B cell (primary cell): ENCODE results near the gene DNAJC7. TPM values are rescaled to one million over a fixed set of nuclear protein-coding genes. Genes with fewer than 3 reads are reported as not detected.
A peak's percentile ranks its signal among the peaks of the same experiment; 100 is the strongest.

Experiments used
- ATAC-seq: fragments of 200-7000 bp; cut with Tn5 transposase; one replicate; pipeline ENCODE4 v1.10.0; 2021; ENCODE audit warnings: low read depth, mild to moderate bottlenecking, moderate number of reproducible peaks, moderate library complexity
- CTCF ChIA-PET: fragments of 350-600 bp; sonication (Branson Sonifier 250); formaldehyde crosslinking; loops from one replicate; lab custom pipeline; 2021; ENCODE audit warnings: antibody characterized with exemption, inconsistent platforms; lab: Charles Lee
- POLR2A ChIA-PET: fragments of 350-600 bp; sonication (Branson Sonifier 250); formaldehyde crosslinking; loops from one replicate; lab custom pipeline; 2021; ENCODE audit warnings: antibody characterized with exemption; lab: Charles Lee
- DNase-seq: peaks from one replicate; pipeline ENCODE4 v3.0.0; 2013
- H2AFZ ChIP-seq: 2 replicates; pipeline ENCODE4 v1.6.1; 2012; ENCODE audit warnings: mild to moderate bottlenecking, low read depth, low read length; ENCODE audit not compliant: insufficient read depth, poor library complexity, severe bottlenecking
- H3K27ac ChIP-seq, 2 donors: 1 replicate in 1 of 2; 2 replicates in 1 of 2; pipeline ENCODE4 v1.5.1; 2012 to 2013; ENCODE audit warnings: low read length in 2 of 2, mild to moderate bottlenecking in 2 of 2, moderate library complexity in 1 of 2
- H3K27me3 ChIP-seq, 4 experiments: fragments of 200-600 bp in 1 of 4; sonication (generic) in 1 of 4; replicated peaks in 1 of 4; 1 replicate in 2 of 4; 2 replicates in 2 of 4; pipeline versions ENCODE4 v1.6.1 to v1.7.0; 2013 to 2016; ENCODE audit warnings: low read length in 3 of 4, mild to moderate bottlenecking in 2 of 4, mixed read lengths in 1 of 4, moderate library complexity in 1 of 4; ENCODE audit not compliant: insufficient read depth in 4 of 4, control insufficient read depth in 3 of 4; ENCODE audit errors: control extremely low read depth in 1 of 4
- H3K36me3 ChIP-seq, 2 experiments: replicated peaks in 1 of 2; 1 replicate in 1 of 2; 2 replicates in 1 of 2; pipeline versions ENCODE4 v1.6.1 to v1.7.1; 2013; ENCODE audit warnings: low read length in 1 of 2; ENCODE audit not compliant: insufficient read depth in 2 of 2, control insufficient read depth in 1 of 2; ENCODE audit errors: control extremely low read depth in 1 of 2, extremely low read depth in 1 of 2
- H3K4me1 ChIP-seq, 2 donors: fragments of 200-600 bp in 1 of 2; sonication (generic) in 1 of 2; 1 replicate in 1 of 2; 2 replicates in 1 of 2; pipeline versions ENCODE4 v1.5.1 to v1.6.1; 2013 to 2017; ENCODE audit warnings: low read length in 2 of 2; ENCODE audit not compliant: control insufficient read depth in 2 of 2, insufficient read depth in 2 of 2
- H3K4me2 ChIP-seq: replicated peaks from 2 replicates; pipeline ENCODE3; 2012; ENCODE audit warnings: mild to moderate bottlenecking, low read depth, low read length; ENCODE audit not compliant: poor library complexity, severe bottlenecking
- H3K4me3 ChIP-seq, 5 experiments: fragments of 200-600 bp in 1 of 5; sonication (generic) in 1 of 5; 1 replicate in 3 of 5; 2 replicates in 2 of 5; pipeline versions ENCODE4 v1.5.1 to v1.7.0; 2011 to 2016; ENCODE audit warnings: low read length in 4 of 5, mild to moderate bottlenecking in 4 of 5, low read depth in 2 of 5, control low read depth in 1 of 5, moderate library complexity in 1 of 5; ENCODE audit not compliant: insufficient read depth in 1 of 5; ENCODE audit errors: control extremely low read depth in 1 of 5, extremely low read depth in 1 of 5
- H3K79me2 ChIP-seq: fragments of 200-600 bp; sonication (generic); one replicate; pipeline ENCODE4 v1.6.0; 2016; ENCODE audit warnings: low read length; ENCODE audit not compliant: control insufficient read depth, insufficient read depth
- H3K9ac ChIP-seq: fragments of 200-600 bp; sonication (generic); 2 replicates; pipeline ENCODE4 v1.6.1; 2017; ENCODE audit warnings: mild to moderate bottlenecking, low read length, moderate library complexity
- H3K9me3 ChIP-seq, 3 donors: one replicate each; pipeline versions ENCODE4 v1.6.1 to v1.7.1; 2013; ENCODE audit warnings: low read length in 2 of 3; ENCODE audit not compliant: control insufficient read depth in 2 of 3, insufficient read depth in 1 of 3; ENCODE audit errors: control extremely low read depth in 1 of 3
- H4K20me1 ChIP-seq: 2 replicates; pipeline ENCODE4 v1.6.0; 2012; ENCODE audit warnings: mild to moderate bottlenecking, low read length; ENCODE audit not compliant: insufficient read depth, control insufficient read depth, poor library complexity, severe bottlenecking
- H3K27ac Mint-ChIP-seq: one replicate; pipeline ENCODE4 v1.8.0; 2021; ENCODE audit warnings: mixed read lengths
- H3K27me3 Mint-ChIP-seq: one replicate; pipeline ENCODE4 v1.8.0; 2021; ENCODE audit warnings: mixed read lengths
- H3K4me1 Mint-ChIP-seq: one replicate; pipeline ENCODE4 v1.8.0; 2021; ENCODE audit warnings: mixed read lengths
- H3K4me3 Mint-ChIP-seq: one replicate; pipeline ENCODE4 v1.8.0; 2021; ENCODE audit warnings: mixed read lengths
- H3K9me3 Mint-ChIP-seq: one replicate; pipeline ENCODE4 v1.8.0; 2022; ENCODE audit warnings: mixed read lengths; ENCODE audit not compliant: insufficient read depth
- CTCF ChIP-seq: fragments of 200-600 bp; IDR thresholded peaks from one replicate; pipeline ENCODE4 v1.8.0; 2022; ENCODE audit warnings: antibody characterized with exemption, mild to moderate bottlenecking
- EZH2 ChIP-seq: IDR thresholded peaks from 2 replicates; pipeline ENCODE4 v1.6.1; 2012; ENCODE audit warnings: borderline replicate concordance, low read depth, mild to moderate bottlenecking, moderate library complexity, low read length; ENCODE audit not compliant: insufficient read depth, poor library complexity, severe bottlenecking
- WGBS: methylation state at CpG from one replicate; pipeline ENCODE4 v1.1.5; 2013; ENCODE audit warnings: missing lambda C conversion rate; ENCODE audit not compliant: insufficient coverage; 5-methylcytosine and 5-hydroxymethylcytosine counted together
- intact Hi-C: fragments of 100-400 bp; cut with micrococcal nuclease; formaldehyde crosslinking; loops from one replicate; pipeline ENCODE4 v1.10.0; 2022
- polyA plus RNA-seq: library from polyadenylated mRNA; depleted of rRNA; stranded (reverse); fragments of >200 nt; gene quantifications from 2 replicates; pipeline ENCODE4 v1.2.3, GENCODE V29; 2012
- total RNA-seq, 2 donors: library from RNA; stranded (reverse); fragments of 120-200 nt in 1 of 2; gene quantifications; 1 replicate in 1 of 2; 2 replicates in 1 of 2; pipeline versions ENCODE4 v1.2.3 to v1.2.4, GENCODE V29; 2013 to 2022

Gene DNAJC7
- total and polyA plus RNA-seq, 2 donors (not counting 1 experiment from before 2014, with no cell fraction given), result 22.0 to 152 TPM

- TF ChIP-seq CTCF (no peak), EZH2 (no peak)
- Histone ChIP-seq H3K4me1 (peaks cover 1 to 26% of the 10 kb centered on the region in 2 donors), H3K36me3 (peaks cover 1 to 78% of the 10 kb centered on the region in 2 experiments), H3K27ac (no peak overlapping the region), H3K9me3 (peaks cover 0 to 1% (median 0%) of the 10 kb centered on the region in 3 donors), H3K27me3 (no peaks in the 10 kb centered on the region), H3K9ac (no peak overlapping the region), H3K4me2 (no peak overlapping the region), H4K20me1 (peaks cover 17% of the 10 kb centered on the region), H2AFZ (no peak overlapping the region), H3K79me2 (peaks cover 8% of the 10 kb centered on the region), H3K4me3 (no peak overlapping the region)
- H3K27ac Mint-ChIP-seq, result peak overlapping the region; percentile 59
- no peak for ATAC-seq
- H3K4me3 Mint-ChIP-seq, result no peak overlapping the region
- no peaks in the 10 kb centered on the region for H3K27me3 Mint-ChIP-seq
- WGBS, result 94% methylated on average over 4 of the region's 4 CpGs
- intact Hi-C loops, result no loop called here
- no peaks in the 10 kb centered on the region for H3K9me3 Mint-ChIP-seq
- POLR2A ChIA-PET, result no interaction called here
- CTCF ChIA-PET, result interaction anchor here (0.6 to 1.1 kb wide), 2 partner anchors 19 to 140 kb away, joined by 3 read pairs; no protein-coding TSS in a partner anchor
- peaks cover 18% of the 10 kb centered on the region for H3K4me1 Mint-ChIP-seq
- no peak for DNase-seq
Observed at GRCh38 chr17:41977991-41978390, 39.2 kb downstream of the DNAJC7 start.

DNA sequence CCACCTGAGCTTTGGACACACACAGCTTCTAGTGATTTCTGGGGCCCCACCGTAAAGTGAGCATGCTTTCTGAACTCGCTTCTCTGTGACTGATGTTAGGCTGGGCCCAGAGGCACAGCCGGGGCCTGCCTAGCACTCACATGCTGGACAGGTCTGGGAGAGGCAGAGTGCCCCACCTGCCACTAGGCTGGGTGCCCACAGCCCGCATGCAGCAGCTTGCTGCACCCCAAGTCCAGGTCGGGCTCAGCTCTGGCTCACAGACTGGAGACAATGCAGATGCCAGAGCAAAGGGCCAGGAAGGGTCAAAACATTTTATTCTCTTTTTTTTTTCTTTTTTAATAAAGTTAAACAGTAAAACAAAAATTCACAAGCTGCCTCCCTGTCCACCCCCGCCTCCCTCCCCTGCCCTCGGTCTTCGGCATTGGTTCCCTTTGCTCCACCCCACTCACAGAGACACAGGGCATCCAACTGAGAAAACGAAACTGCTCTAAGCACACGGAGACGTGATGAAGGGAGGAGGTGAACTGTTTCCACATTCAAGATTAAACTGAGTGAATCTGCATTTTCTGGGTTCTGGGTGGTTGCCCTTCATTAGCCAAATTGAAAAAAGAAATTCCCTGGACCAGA, 41.0 kb downstream of the DNAJC7 start:
- H3K27me3 Mint-ChIP-seq, result no peaks in the 10 kb centered on the region
- H3K27me3 ChIP-seq, result no peaks in the 10 kb centered on the region
- peak overlapping the region; percentile 59 for H3K27ac Mint-ChIP-seq
- ChIA-PET CTCF (interaction anchor here (0.6 to 2.8 kb wide), 4 partner anchors 13 to 92 kb away, joined by 3 to 11 read pairs (median 6); partner anchors contain the start of gene DNAJC7), POLR2A (interaction anchor here (1.2 kb wide), 1 partner anchor 10 kb away, joined by 3 read pairs; the partner anchor contains the start of gene CNP)
- ATAC-seq (no peak), DNase-seq (no peak)
- H4K20me1 ChIP-seq, result peaks cover 27% of the 10 kb centered on the region
- H3K9me3 Mint-ChIP-seq, result no peaks in the 10 kb centered on the region
- TF ChIP-seq CTCF (no peak), EZH2 (no peak)
- H2AFZ ChIP-seq, result no peak overlapping the region
- peak overlapping the region in 1 of 2 donors; percentile 5 for H3K27ac ChIP-seq
- peaks cover 0 to 3% (median 0%) of the 10 kb centered on the region in 3 donors for H3K9me3 ChIP-seq
- peaks cover 26% of the 10 kb centered on the region for H3K4me1 Mint-ChIP-seq
- H3K4me2 ChIP-seq, result no peak overlapping the region
- H3K36me3 ChIP-seq, result peaks cover 1 to 77% of the 10 kb centered on the region in 2 experiments
- peak overlapping the region; percentile 20 for H3K4me3 Mint-ChIP-seq
- no peak overlapping the region for H3K9ac ChIP-seq
- H3K4me1 ChIP-seq, result peaks cover 9 to 33% of the 10 kb centered on the region in 2 donors
- WGBS, result 90% methylated on average over 8 of the region's 11 CpGs
- intact Hi-C loops, result no loop called here
- no peak overlapping the region for H3K4me3 ChIP-seq
- peaks cover 8% of the 10 kb centered on the region for H3K79me2 ChIP-seq
